AG09309 (cell line): Measurements from ENCODE around the gene NPHP4.

Experiments
- DNase-seq: peaks from one replicate; pipeline ENCODE4 v3.0.0-alpha.2; 2010; ENCODE audit warnings: low read depth
- H3K4me3 ChIP-seq: 2 replicates; pipeline ENCODE4 v1.5.1; 2011; ENCODE audit warnings: mild to moderate bottlenecking, low read depth, low read length, moderate library complexity; ENCODE audit not compliant: control insufficient read depth
- CTCF ChIP-seq: IDR thresholded peaks from 2 replicates; pipeline ENCODE4 v1.5.1; 2011; ENCODE audit warnings: mild to moderate bottlenecking, low read depth, low read length, inconsistent platforms; ENCODE audit not compliant: insufficient read depth, control insufficient read depth; ENCODE audit errors: missing control alignments

Gene NPHP4

GRCh38 chr1:5992026-5992813 is at the start of gene NPHP4:
NPHP4 (minus strand) TSS chr1:5992425; CDS start chr1:5986289, 6,136 bp downstream.
- DNase-seq = peak; percentile 98
- H3K4me3 ChIP-seq = peak within 1 kb of the TSS; percentile 62
- TF ChIP-seq CTCF = no peak

- TF ChIP-seq CTCF = peak; percentile 67
- no peak for DNase-seq
- H3K4me3 ChIP-seq = no peak overlapping the region
Measured at GRCh38 chr1:6041432-6042062, 49.3 kb upstream of the NPHP4 start.

GRCh38 chr1:6040861-6041415 is 48.7 kb upstream of the NPHP4 start:
- DNase-seq = no peak
- no peak for TF ChIP-seq CTCF
- no peak overlapping the region for H3K4me3 ChIP-seq

DNA sequence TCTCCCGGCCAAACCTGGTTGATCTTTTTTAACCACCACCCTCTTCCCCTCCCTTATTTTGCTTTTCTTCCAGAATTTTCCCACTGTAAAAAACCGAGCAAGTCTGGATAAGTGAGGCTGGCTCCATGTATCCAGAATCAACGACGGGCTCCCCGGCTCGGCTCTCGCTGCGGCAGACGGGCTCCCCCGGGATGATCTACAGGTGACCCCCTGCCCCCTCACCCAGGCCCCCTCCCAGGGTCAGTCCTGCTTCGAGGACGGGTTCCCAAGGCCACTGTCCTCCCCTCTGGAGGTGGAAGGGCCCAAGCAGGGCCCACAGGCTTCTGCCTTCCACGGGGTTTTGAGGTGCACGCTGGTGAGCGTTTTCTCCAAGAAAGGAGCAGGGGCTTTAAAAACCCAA is 48.2 kb upstream of the NPHP4 start:
- DNase-seq = no peak
- no peak overlapping the region for H3K4me3 ChIP-seq
- TF ChIP-seq CTCF = no peak

- no peak for TF ChIP-seq CTCF
- no peak overlapping the region for H3K4me3 ChIP-seq
- DNase-seq = no peak
Measured at GRCh38 chr1:6039031-6039430, 46.8 kb upstream of the NPHP4 start.

DNA sequence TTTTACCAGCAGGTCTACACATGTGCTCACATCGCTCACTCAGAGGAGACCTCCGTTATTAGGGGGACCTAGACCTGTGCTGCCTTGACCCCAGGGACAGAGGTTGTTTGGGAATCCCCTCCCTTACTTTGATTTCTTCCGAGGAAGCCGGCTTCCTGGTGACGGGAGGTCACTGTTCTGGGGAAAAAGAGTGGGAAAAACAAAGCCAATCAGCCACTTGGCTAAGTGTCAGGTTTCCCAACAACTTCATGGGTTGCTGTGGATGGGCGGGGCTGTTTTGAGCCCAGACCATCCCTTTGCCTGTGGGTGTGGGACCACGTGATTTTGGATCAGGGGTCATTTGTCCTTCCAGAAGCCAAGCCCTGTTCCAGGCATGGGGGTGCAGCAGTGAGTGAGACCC is 46.4 kb upstream of the NPHP4 start:
- no peak for DNase-seq
- no peak for TF ChIP-seq CTCF
- H3K4me3 ChIP-seq = no peak overlapping the region
